Measurements from ENCODE around the gene ITPK1.

ITPK1 gene

DNA sequence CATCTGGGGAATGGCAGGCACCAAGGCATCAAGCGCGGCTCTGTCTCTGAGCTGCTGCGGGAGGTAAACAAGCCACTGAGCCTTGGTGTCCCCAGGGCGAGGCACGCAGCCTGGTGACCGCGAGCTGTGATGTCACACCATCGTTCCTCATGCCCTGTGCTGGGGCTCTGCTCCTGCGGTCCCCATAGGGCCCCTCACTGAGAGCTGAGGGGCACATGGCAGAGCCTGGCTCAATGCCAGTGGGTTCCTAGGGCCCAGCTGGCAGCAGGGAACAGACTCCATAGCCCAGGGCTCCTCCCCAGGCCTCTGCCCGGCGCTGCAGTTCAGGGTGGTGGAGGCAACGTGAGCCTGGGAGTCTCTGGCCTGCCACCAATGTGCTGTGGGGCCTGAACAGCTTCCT is 170.2 kb downstream of the ITPK1 start:
- DNase-seq, result no peak

- no peak for DNase-seq
Observed at GRCh38 chr14:92944976-92945375, 170.7 kb downstream of the ITPK1 start.

- DNase-seq, result no peak
Observed at GRCh38 chr14:92943855-92944570, 171.7 kb downstream of the ITPK1 start.

GRCh38 chr14:92942976-92943710 is 172.6 kb downstream of the ITPK1 start:
- DNase-seq, result no peak

GRCh38 chr14:92942576-92942975 is 173.1 kb downstream of the ITPK1 start:
- no peak for DNase-seq

- DNase-seq, result no peak
Observed at GRCh38 chr14:92942136-92942535, 173.6 kb downstream of the ITPK1 start.

GRCh38 chr14:92941531-92941930 is 174.2 kb downstream of the ITPK1 start:
- DNase-seq, result no peak

GRCh38 chr14:92940543-92940942 is 175.2 kb downstream of the ITPK1 start:
- DNase-seq, result no peak

DNA sequence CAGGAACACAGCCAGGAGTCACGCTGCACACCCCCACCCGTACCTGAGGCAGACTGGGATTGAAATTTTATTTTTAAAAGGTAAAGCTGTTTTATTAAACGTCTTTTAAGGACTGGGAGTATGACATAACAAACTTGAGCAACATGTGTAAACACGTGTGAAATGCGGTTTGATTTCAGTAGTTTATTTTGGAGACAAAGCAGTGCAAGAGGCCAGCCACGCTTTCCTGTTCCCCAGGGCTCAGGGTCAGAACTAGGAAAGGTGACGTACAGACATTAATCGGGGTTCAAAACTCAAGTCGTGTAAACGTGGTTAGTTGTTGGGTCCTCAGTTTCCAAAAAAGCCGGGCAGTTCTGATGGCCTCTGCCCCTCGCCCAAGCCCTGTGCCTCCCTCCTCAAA is 176.0 kb downstream of the ITPK1 start:
- no peak for DNase-seq

- no peak for DNase-seq
Observed at GRCh38 chr14:92938890-92939671, 176.6 kb downstream of the ITPK1 start.

DNA sequence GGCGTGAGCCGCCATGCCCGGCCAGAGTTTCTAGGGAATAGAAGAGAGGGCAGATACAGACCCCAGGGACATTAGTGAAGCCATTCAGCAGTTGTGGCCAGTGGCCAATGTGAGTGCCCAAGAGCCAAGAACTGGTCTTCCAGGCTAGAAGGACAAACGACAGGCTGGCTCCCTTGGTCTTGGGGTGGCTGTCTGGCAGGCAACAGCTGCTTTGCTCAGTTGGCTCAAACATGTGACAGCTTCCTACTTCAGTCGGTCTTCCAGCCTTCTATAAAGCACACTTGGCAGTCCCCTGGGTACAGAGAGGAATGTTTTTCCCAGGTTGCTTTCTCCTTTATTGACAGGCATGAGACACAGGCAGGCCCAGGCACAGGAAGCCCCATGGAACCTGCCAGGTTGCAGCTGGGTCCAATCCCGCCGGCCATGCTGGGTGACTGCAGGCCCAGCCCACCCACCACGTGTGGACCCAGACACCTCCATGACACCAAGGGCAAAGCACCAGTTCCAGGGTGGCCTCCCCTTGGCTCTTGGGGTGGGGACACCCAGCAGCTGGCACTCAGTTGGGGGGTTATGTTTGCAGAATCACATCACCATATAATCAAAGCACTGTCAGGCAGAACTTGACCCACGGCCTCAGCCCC is 177.4 kb downstream of the ITPK1 start:
- no peak for DNase-seq

- DNase-seq, result no peak
Observed at GRCh38 chr14:92937051-92937937, 178.4 kb downstream of the ITPK1 start.

DNA sequence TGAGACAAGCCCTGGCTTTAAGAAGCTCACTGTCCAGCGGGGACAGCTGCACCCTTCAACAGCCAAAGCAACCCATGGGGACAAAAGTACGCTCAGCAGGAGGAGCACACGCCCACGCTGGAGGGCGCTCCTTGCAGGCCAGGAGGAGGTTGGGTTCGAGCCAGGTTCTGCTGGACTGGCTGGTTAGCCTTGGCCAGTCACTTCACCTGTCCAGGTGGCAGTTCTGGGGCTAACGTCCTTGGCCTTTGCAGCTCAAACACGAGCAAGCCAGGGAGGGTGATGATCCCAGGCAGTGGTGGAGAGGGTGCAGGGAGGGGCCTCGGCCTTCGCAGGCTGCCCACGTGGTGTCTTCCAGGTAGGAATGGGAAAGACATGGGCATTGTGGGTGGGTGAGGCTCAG is 179.6 kb downstream of the ITPK1 start:
- DNase-seq, result no peak

DNA sequence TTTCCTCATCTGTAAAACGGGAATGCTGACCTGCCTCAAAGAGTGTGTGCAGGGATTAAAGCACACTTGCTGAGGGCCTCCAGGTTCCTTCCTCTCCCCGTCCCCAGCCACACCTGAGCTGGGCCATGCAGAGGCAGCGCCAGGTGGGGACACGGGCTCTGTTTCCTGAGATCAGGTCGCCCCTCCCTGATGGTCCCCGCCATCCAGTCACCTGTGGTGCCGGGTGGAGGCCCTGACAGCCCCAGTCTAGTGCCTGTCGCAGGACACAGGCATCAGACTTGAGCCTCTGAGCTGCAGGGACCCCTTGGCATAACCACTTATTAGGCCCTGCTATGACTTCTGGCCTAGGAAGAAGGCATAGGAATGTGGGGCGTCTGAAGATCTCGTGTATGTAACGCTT is 180.3 kb downstream of the ITPK1 start:
- no peak for DNase-seq

DNA sequence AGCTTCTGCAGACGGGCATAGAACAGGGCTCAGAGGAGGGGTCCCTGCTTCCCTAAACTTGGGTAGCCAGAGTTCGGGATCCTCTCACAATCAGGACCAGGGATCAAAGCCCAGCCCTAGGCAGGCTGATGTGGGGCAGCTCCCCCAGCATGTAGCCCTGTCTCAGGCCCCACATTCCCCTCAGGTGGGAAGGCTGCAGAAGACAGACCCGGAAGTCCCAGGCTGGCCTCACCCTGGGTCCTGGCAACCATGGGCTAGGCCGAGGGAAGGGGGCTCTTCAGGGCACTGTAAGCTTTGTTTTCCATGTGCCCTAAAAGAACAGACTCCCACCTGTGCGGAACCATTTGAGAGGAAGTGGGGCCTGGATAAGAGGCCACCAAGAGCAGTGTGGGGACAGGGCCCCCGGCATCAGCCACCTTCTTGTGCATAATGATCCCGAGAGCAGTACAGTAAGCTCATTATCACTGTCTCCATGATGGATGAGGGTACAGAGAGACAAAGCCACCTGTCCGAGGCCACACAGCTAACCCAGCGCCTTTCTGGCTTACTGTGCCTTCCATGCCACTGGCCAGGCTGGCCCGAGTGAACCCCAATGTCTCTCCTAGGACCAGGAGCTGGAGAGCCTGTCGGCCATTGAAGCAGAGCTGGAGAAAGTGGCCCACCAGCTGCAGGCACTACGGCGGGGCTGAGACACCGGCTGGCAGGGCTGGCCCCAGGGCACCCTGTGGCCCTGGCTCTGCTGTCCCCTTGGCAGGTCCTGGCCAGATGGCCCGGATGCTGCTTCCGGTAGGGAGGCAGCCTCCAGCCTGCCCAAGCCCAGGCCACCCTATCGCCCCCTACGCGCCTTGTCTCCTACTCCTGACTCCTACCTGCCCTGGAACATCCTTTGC is 181.3 kb downstream of the ITPK1 start:
- no peak for DNase-seq

DNA sequence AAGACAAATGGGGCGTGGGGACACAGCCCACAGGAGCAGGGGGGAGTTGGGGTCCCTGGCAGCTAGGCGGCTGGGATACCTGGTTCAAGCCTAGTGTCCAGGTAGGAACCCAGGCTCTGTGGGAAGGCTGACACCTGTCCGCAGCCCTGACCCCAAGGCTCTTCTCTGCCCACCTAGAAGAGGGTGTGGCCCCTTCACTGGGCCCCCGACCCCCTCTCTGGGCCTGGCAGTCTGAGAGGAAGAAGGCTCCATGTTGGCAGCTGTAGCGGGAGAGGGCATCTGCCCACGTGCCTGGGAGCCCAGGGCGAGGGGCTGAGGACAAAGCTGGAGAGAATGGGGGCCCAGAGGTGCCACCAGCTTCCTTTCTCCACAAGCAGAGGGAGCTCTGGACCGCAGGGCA is 182.2 kb downstream of the ITPK1 start:
- no peak for DNase-seq

DNA sequence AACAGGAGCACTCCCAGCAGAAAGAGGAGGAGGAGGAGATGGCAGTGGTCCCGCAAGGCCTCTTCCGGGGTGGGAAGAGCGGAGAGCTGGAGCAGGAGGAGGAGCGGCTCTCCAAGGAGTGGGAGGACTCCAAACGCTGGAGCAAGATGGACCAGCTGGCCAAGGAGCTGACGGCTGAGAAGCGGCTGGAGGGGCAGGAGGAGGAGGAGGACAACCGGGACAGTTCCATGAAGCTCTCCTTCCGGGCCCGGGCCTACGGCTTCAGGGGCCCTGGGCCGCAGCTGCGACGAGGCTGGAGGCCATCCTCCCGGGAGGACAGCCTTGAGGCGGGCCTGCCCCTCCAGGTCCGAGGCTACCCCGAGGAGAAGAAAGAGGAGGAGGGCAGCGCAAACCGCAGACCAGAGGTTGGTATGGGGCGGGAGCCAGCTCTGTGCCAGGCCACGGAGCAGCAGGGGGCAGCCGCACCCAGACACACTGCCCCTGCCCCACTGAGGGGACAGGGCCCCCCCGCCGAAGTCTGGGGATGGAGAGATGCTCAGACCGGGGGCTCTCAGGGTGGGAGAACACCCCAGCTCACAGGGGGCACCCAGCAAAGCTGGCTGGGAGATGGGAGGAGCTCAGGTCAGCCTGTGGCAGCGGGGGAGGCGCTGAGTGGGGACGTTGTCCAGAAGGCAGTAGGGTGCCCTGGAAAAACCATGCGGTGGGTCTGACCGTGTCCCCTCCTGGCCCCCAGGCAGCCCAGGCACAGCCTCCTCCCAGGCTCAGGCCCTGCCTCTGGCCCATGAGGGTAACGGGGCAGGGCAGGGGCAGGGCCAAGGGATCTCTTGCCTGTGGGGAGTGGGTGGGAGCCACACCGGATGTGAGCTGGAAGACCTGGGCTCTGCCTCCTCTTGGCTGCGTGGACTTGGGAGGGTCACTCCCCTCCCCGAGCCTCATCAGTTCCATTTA is 183.0 kb downstream of the ITPK1 start:
- DNase-seq, result no peak

- no peak for DNase-seq
Observed at GRCh38 chr14:92931681-92932447, 183.9 kb downstream of the ITPK1 start.
